Vagina (tissue), 2 donors: ENCODE data around the gene CD48.
A peak's percentile ranks its signal among the peaks of the same experiment; 100 is the strongest.

Experiments
- POLR2A ChIP-seq, 2 donors: fragments of 450-650 bp; IDR thresholded peaks; one replicate each; pipeline ENCODE4 v1.6.1; 2017; ENCODE audit warnings: antibody characterized with exemption in 2 of 2, mild to moderate bottlenecking in 2 of 2, moderate library complexity in 2 of 2
- POLR2AphosphoS5 ChIP-seq, 2 donors: sonication (generic); formaldehyde crosslinking; IDR thresholded peaks; one replicate each; pipeline ENCODE4 v1.9.0; 2017; ENCODE audit warnings: antibody characterized with exemption in 2 of 2, mild to moderate bottlenecking in 2 of 2, low read depth in 1 of 2; ENCODE audit not compliant: insufficient read depth in 1 of 2
- TF ChIP-seq, protein P1 (sequence below), 3 experiments: fragments of 450-650 bp in 2 of 3; fragments of 200-600 bp in 1 of 3; sonication (generic) in 1 of 3; IDR thresholded peaks; one replicate each; pipeline ENCODE4 v1.5.1; 2017 to 2019; ENCODE audit warnings: antibody characterized with exemption in 3 of 3, mild to moderate bottlenecking in 2 of 3, moderate library complexity in 2 of 3

GRCh38 chr1:160675641-160676410, 35.8 kb downstream of the CD48 start:
- TF ChIP-seq, protein P1, sequence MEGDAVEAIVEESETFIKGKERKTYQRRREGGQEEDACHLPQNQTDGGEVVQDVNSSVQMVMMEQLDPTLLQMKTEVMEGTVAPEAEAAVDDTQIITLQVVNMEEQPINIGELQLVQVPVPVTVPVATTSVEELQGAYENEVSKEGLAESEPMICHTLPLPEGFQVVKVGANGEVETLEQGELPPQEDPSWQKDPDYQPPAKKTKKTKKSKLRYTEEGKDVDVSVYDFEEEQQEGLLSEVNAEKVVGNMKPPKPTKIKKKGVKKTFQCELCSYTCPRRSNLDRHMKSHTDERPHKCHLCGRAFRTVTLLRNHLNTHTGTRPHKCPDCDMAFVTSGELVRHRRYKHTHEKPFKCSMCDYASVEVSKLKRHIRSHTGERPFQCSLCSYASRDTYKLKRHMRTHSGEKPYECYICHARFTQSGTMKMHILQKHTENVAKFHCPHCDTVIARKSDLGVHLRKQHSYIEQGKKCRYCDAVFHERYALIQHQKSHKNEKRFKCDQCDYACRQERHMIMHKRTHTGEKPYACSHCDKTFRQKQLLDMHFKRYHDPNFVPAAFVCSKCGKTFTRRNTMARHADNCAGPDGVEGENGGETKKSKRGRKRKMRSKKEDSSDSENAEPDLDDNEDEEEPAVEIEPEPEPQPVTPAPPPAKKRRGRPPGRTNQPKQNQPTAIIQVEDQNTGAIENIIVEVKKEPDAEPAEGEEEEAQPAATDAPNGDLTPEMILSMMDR (IDR thresholded peaks at IDR 0.05) = peak; percentile 27 to 50 (median 39)
- TF ChIP-seq POLR2A (IDR thresholded peaks at IDR 0.05) (no peak), POLR2AphosphoS5 (IDR thresholded peaks at IDR 0.05; ENCODE audit: insufficient read depth in 1 of 2, low read depth in 1 of 2) (no peak)
